Mucosa of descending colon (tissue), 3 donors: Measurements from ENCODE around the gene EFNB2. TPM values are rescaled to one million over a fixed set of nuclear protein-coding genes. Genes with fewer than 3 reads are reported as not detected.

ENCODE experiments used
- ATAC-seq: fragments of 200-7000 bp; cut with Tn5 transposase; one replicate; pipeline ENCODE4 v1.9.1; 2020; ENCODE audit warnings: mild to moderate bottlenecking, moderate library complexity
- DNase-seq, 3 donors: peaks; one replicate each; pipeline ENCODE4 v3.0.0-alpha.2; 2020
- H3K36me3 ChIP-seq: fragments of 200-600 bp; one replicate; pipeline ENCODE4 v1.8.0; 2021; ENCODE audit warnings: low read depth, mild to moderate bottlenecking
- H3K4me1 ChIP-seq: fragments of 200-600 bp; one replicate; pipeline ENCODE4 v1.8.0; 2021; ENCODE audit warnings: low read depth, mild to moderate bottlenecking
- H3K4me3 ChIP-seq: fragments of 200-600 bp; one replicate; pipeline ENCODE4 v1.8.0; 2021; ENCODE audit warnings: mild to moderate bottlenecking
- H3K9me3 ChIP-seq: fragments of 200-600 bp; one replicate; pipeline ENCODE4 v1.8.0; 2021; ENCODE audit warnings: mild to moderate bottlenecking
- CTCF ChIP-seq: fragments of 200-600 bp; IDR thresholded peaks from one replicate; pipeline ENCODE4 v1.8.0; 2022; ENCODE audit warnings: antibody characterized with exemption, mild to moderate bottlenecking
- intact Hi-C, 2 donors: fragments of 100-400 bp; cut with DNase I in 1 of 2; cut with micrococcal nuclease in 1 of 2; formaldehyde crosslinking; loops; one replicate each; pipeline versions ENCODE4 v1.11.0 to v1.11.1; 2022; cut with DNase I, micrococcal nuclease
- total RNA-seq, 3 donors: library from RNA; stranded (reverse); fragmentation: NEBNext Ultra II Directional in 2 of 3; extraction: Animal tissue kit (Norgen Biotek cat#: 25700) in 2 of 3; gene quantifications; one replicate each; pipeline versions ENCODE4 v1.2.1 to v1.2.4, GENCODE V29; 2021 to 2023
- donor health status: DM: no; HTN: no; CAD: no; lungs with moderate emphysema.
- donor health status: DM: no; HTN: no; CAD: no.
- donor health status: DM: no; HTN: yes; CAD: no.

EFNB2 gene
- total RNA-seq, 3 donors from 2014 or later: 48.8 to 92.6 (median 82.3) TPM

DNA sequence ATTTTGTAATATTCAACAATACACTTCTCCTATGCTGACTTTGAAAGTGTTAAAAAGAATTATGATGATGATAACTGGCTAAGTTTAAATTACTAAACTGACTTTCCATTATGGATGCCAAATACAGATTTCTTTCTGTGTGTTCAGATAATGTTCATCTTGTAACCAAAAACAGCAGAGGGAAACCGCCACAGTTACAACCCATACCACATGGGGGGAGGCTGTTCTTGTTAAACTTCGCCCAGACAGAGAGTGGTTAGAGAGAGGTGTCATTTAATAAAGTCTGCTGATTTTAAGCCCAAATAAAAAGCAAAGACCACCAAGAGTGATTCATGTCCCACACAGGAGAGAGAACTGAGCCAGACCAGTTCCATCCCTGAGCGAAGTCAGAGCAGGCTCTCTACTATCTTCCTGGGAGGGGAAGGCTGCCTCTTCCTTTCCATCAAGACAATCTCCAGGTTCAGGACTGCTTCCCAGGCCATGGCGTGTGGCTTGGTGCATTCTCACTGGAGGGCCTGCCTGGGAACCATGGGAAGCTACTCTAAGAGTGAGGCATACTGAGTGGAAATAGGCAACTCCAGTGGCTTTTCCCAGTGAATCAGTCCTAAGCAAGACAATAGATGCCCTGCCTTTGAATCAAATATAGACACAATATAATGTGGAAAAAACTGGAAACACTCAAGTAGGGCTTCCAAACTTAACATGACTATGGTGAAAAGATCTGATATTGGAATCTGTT lies 18.2 kb downstream of the EFNB2 start:
- no peaks in the 10 kb centered on the region for H3K36me3 ChIP-seq
- no peak overlapping the region for H3K4me3 ChIP-seq
- ATAC-seq (no peak), DNase-seq (no peak)
- H3K9me3 ChIP-seq: no peaks in the 10 kb centered on the region
- intact Hi-C loops: no loop called here
- H3K4me1 ChIP-seq: peaks cover 4% of the 10 kb centered on the region
- no peak for TF ChIP-seq CTCF

DNA sequence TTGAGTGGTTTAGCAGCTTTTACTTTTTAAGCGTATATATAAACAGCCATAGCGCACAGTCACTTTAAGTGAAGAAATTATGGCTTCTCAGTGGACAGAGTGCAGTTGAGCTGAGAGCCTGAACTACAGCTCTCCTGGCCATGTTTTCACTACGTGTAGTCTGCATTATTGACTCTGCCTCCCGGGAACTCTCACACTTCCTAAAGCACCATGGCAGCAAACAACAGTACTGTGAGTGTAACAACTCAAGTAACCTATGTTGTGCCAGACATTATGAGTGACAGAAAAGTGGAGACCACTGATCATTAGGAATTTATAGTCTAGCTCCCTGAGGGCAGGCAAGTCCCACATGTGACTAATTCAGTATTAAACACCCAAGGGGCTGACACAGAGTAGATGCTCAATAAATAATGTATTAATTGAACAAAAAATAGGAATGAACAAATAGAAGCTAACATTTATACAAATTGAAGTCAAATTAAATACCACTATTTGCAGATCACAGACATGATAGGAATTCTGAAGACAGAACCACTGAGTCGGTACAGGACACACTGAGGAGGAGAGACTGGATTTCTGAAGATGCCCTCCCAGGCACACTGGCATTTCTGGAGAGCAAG lies 19.7 kb downstream of the EFNB2 start:
- Histone ChIP-seq H3K4me3 (no peak overlapping the region), H3K36me3 (no peaks in the 10 kb centered on the region), H3K9me3 (no peaks in the 10 kb centered on the region), H3K4me1 (no peaks in the 10 kb centered on the region)
- ATAC-seq: no peak
- no peak for DNase-seq
- TF ChIP-seq CTCF: no peak
- intact Hi-C loops: no loop called here

- intact Hi-C loops: no loop called here
- no peaks in the 10 kb centered on the region for H3K4me1 ChIP-seq
- ATAC-seq (no peak), DNase-seq (no peak)
- H3K9me3 ChIP-seq: no peaks in the 10 kb centered on the region
- no peak for TF ChIP-seq CTCF
- H3K4me3 ChIP-seq: no peak overlapping the region
- no peaks in the 10 kb centered on the region for H3K36me3 ChIP-seq
Observed at GRCh38 chr13:106514928-106515634, 20.4 kb downstream of the EFNB2 start.

DNA sequence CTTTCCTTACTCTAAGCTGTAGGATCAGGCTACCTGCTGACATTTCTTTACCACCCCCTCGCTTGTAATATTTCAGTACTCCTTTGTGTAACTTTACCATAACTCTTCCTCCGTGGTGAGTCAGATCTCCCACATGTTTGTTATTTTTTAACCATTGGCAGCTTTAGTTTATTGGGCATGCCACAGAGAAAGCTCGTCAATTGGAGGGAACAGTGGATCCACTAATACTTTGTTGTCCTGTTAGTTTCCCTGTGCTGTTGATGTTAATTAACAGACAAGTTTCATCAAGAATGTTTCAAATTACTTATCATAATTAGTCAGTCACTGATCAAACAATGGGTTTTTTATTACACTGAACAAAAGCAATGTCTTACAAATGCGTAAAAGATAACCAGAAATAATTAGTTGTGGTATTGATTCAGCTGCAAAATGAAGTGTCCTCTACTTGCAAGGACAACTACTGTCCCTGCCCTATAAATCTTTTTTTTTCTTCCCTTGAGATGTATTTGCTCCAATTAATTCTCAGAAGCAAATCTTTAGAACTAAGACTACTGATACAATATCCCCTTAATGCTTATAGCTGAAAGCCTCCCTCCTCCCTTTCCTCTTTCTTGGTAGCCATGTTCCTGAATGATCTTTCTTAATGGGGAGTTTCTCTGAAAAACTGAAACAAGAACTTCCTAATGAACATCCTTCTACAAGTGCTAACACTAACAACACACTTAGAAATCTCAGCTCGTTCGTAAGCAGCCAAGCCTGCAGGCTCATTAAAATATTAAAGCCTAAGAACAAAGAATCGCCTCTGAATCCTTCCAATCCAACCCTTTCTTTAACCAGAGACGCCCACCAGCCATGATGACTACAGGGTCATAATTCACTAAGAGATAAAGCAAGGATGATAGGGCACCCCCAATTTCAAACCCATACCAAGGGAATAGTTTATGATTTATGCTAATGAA lies 22.2 kb downstream of the EFNB2 start:
- no peak for TF ChIP-seq CTCF
- no peak overlapping the region for H3K4me3 ChIP-seq
- no peaks in the 10 kb centered on the region for H3K9me3 ChIP-seq
- H3K4me1 ChIP-seq: no peaks in the 10 kb centered on the region
- DNase-seq (no peak), ATAC-seq (peak; percentile 17)
- intact Hi-C loops: no loop called here
- H3K36me3 ChIP-seq: no peaks in the 10 kb centered on the region

DNA sequence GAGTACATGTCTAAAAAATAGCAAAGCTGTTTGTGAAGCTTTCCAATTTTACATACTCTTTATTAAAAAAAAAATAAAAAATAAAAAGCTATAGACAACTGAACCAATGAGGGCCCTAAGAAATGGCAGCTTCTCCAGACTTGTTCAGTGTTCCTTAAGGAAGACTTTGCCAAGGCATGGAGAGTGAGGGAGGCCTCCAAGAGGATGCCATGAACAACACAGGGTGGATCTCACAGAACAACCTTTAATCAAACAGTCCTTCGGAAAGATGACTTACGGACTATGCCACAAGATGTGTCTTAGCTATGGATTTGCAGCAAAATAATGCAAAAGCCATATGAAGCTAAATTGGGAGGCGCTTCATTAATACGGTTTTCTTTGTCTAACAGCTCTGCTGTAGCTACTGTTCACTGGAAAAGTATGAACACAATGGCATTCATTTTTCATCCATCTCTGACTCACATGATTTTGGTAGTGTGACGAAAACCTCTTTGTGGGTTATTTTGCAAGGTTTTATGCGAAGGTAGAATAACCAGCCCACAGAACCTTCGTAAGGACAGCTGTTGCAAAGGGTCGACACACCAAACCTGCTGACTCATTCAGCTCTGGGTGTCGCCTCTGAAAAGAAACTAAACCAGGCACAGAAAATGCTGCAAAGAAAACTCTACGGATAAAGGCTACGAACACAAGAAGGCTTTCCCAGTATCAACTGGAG lies 27.7 kb downstream of the EFNB2 start:
- DNase-seq (no peak), ATAC-seq (no peak)
- no peaks in the 10 kb centered on the region for H3K9me3 ChIP-seq
- intact Hi-C loops: no loop called here
- H3K36me3 ChIP-seq: no peaks in the 10 kb centered on the region
- H3K4me1 ChIP-seq: no peaks in the 10 kb centered on the region
- no peak for TF ChIP-seq CTCF
- H3K4me3 ChIP-seq: no peak overlapping the region
